Cardiac muscle cell (in vitro differentiated cells and primary cell): ENCODE data around the gene CBLC. TPM values are rescaled to one million over a fixed set of nuclear protein-coding genes. Genes with fewer than 3 reads are reported as not detected.
A peak's percentile ranks its signal among the peaks of the same experiment; 100 is the strongest.

Experiments
- DNase-seq, 2 donors: peaks; one replicate each; pipeline versions ENCODE4 v3.0.0 to v3.0.0-alpha.2; 2010 to 2017; ENCODE audit warnings: low read depth in 1 of 2, low spot score in 1 of 2
- H3K27ac ChIP-seq: fragments of 200-600 bp; sonication (generic); 2 replicates; pipeline ENCODE4 v1.5.1; 2016
- H3K27me3 ChIP-seq: fragments of 200-600 bp; sonication (generic); 2 replicates; pipeline ENCODE4 v1.6.0; 2016; ENCODE audit warnings: control low read depth
- H3K36me3 ChIP-seq: fragments of 200-600 bp; sonication (generic); 2 replicates; pipeline ENCODE4 v1.5.1; 2016; ENCODE audit warnings: control low read depth
- H3K4me1 ChIP-seq: fragments of 200-600 bp; sonication (generic); 2 replicates; pipeline ENCODE4 v1.8.1; 2017; ENCODE audit warnings: low read depth, mild to moderate bottlenecking, mixed run types
- H3K4me3 ChIP-seq: fragments of 200-600 bp; sonication (generic); 2 replicates; pipeline ENCODE4 v1.5.1; 2016; ENCODE audit warnings: mild to moderate bottlenecking
- H3K9me3 ChIP-seq: fragments of 200-600 bp; sonication (generic); 2 replicates; pipeline ENCODE4 v1.5.1; 2017; ENCODE audit warnings: low read depth, mild to moderate bottlenecking, control low read depth
- polyA plus RNA-seq: library from polyadenylated mRNA; unstranded; fragments of >200 nt; fragmentation: Nextera tagmentation; extraction: Ambion mirVana; gene quantifications from 2 replicates; pipeline ENCODE4 v1.2.1, GENCODE V29; 2016
- total RNA-seq: library from RNA; depleted of rRNA; stranded (reverse); fragments of >200 nt; gene quantifications from 2 replicates; pipeline ENCODE4 v1.2.3, GENCODE V29; 2016
- TF ChIP-seq, protein P1 (sequence below): IDR thresholded peaks from 2 replicates; pipeline ENCODE4 v1.5.1; 2012; ENCODE audit warnings: low read depth, mild to moderate bottlenecking, low read length

The CBLC gene
- total and polyA plus RNA-seq, 2 experiments from 2014 or later, result 0.11 TPM; not detected in 1

DNA sequence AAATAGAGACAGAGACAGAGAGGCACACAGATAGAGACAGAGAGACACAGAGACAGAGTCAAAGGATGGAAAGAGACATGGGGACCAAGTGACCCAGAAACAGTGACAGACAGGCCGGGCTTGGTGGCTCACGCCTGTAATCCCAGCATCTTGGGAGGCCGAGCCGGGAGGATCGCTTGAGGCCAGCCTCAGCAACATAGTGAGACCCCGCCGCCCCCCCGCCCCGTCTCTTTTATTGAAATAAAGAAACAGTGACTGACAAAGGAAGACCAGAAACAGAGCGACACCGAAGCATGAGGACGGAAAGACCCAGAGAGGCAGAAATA is 67.6 kb downstream of the CBLC start:
- TF ChIP-seq, protein P1, sequence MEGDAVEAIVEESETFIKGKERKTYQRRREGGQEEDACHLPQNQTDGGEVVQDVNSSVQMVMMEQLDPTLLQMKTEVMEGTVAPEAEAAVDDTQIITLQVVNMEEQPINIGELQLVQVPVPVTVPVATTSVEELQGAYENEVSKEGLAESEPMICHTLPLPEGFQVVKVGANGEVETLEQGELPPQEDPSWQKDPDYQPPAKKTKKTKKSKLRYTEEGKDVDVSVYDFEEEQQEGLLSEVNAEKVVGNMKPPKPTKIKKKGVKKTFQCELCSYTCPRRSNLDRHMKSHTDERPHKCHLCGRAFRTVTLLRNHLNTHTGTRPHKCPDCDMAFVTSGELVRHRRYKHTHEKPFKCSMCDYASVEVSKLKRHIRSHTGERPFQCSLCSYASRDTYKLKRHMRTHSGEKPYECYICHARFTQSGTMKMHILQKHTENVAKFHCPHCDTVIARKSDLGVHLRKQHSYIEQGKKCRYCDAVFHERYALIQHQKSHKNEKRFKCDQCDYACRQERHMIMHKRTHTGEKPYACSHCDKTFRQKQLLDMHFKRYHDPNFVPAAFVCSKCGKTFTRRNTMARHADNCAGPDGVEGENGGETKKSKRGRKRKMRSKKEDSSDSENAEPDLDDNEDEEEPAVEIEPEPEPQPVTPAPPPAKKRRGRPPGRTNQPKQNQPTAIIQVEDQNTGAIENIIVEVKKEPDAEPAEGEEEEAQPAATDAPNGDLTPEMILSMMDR, result no peak
- Histone ChIP-seq H3K27ac (peak overlapping the region; percentile 31), H3K4me3 (peak overlapping the region; percentile 29), H3K4me1 (peaks cover 17% of the 10 kb centered on the region), H3K9me3 (no peaks in the 10 kb centered on the region), H3K36me3 (no peaks in the 10 kb centered on the region), H3K27me3 (no peaks in the 10 kb centered on the region)
- DNase-seq, result no peak

DNA sequence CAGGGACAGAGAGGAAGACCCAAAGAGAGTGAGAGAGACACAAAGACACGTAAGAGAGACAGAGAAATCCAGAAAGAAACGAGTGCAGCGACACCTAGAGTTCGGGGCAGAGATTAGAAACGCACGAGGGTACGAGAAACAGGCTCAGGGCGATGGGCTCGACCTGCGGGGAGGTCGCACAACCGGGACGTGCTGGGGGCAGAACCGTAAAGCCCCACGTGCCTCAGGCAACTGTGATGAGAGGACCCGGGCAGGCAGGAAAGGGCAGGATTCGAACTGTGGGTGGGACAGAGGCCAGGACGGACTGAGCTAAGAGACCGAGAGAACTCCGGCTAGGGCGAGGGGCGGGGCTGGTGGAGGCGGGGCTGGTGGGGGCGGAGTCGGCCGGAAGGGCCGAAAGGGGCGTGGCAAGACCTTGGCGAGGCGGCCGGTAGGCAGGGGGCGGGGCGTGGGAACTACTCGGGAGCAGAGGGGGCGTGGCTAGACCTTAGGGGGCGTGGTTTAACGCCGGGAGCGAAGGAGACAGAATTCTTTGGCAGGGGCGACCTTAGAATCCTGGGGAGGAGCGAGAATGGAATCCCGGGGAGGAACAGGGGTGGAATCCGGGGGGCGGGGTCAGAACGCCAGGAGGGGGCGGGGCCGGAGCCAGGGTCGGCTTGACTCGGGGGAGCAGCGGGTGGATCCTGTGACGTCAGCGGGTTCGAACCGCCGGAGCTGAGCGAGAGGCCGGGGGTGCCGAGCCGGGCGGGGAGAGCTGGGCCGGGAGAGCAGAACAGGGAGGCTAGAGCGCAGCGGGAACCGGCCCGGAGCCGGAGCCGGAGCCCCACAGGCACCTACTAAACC is 68.1 kb downstream of the CBLC start, which contains the start of gene NECTIN2:
Gene NECTIN2 (plus strand): TSS at position 686 of the 843 bp plus-strand sequence. CDS start 229 bp downstream, outside the sequence.
- peak; percentile 99 to 100 for DNase-seq
- peaks cover 20% of the 10 kb centered on the region for H3K4me1 ChIP-seq
- peak within 1 kb of the TSS; percentile 99 for H3K27ac ChIP-seq
- H3K9me3 ChIP-seq, result no peaks in the 10 kb centered on the region
- TF ChIP-seq, protein P1, result peak; percentile 72
- H3K27me3 ChIP-seq, result no peaks in the 10 kb centered on the region
- H3K36me3 ChIP-seq, result no peaks in the 10 kb centered on the region
- H3K4me3 ChIP-seq, result peak within 1 kb of the TSS; percentile 78

DNA sequence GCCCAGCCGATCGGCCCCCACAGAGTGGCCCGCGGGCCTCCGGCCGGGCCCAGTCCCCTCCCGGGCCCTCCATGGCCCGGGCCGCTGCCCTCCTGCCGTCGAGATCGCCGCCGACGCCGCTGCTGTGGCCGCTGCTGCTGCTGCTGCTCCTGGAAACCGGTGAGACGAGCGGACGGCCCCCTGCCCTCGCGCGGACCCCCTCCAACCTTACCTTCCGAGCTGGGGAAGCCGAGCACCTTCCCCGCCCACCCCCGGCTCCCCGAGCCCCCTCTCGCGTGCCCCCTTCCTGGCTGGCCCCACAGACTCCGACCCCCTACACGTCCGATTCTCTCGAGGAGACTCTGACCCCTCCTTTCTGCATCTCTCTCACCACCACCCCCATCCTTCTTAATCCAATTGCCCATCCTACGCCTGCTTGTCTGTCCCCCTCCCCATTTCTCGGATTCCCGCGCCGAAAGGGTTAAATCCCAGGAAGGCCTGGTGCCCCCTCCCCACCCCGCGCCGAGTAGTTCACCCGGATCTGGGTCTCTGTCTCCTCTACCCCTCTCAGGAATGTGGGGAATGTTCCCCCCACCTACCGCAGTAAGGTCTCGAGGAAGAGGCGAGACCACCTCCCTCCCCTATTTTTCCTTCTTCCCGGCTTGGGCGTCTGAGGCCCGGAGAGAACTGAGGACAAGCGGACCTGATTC is 68.9 kb downstream of the CBLC start:
- Histone ChIP-seq H3K4me3 (peak overlapping the region; percentile 78), H3K4me1 (peaks cover 20% of the 10 kb centered on the region), H3K36me3 (no peaks in the 10 kb centered on the region), H3K9me3 (no peaks in the 10 kb centered on the region), H3K27ac (peak overlapping the region; percentile 99), H3K27me3 (no peaks in the 10 kb centered on the region)
- peak; percentile 47 to 76 for DNase-seq
- TF ChIP-seq, protein P1, result no peak

DNA sequence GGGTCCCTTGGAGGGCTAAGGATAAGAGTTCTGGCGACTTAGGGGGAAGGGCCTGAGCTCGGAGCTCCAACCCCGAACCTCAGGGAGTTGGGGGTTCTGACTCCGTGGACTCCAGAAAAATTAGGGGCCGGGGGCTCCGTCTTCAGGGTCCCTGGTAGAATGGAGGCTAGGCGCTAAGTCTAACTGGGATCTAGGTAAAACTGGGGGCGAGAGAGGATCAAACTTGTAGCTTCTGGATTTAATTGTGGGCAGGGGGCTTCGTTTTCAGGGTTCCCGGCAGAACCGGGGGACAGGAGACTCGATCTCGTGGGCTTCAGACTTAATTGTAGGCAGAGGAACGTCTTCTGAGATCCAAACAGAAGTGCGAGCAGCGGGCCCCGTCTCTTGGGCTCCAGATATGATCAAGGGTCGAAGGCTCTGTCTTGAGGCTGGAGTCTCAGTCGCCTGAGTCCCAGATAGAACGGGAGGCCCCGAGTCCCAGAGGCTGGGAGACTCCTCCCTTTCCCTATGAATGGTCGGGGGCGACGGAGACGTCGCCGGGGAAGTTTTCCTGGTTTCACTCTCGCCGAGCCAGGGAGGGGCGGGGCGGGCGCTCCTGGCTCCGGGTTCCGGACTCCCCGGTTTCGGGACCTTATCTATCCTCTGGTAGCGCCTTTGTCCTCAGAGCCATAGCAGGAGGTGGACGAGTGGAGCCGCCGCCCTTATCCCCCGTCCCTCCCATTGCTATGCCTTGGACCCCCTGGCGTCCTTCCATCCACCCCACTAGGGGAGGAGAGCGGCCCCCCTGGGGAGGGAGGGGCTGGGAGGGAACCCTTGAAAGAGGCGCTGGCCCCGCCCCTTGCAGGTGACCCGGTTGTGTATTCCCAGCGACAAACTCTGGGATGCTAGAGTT is 69.7 kb downstream of the CBLC start:
- DNase-seq, result peak; percentile 71 to 83
- TF ChIP-seq, protein P1, result no peak
- Histone ChIP-seq H3K4me3 (peak overlapping the region; percentile 78), H3K36me3 (no peaks in the 10 kb centered on the region), H3K4me1 (peaks cover 20% of the 10 kb centered on the region), H3K9me3 (no peaks in the 10 kb centered on the region), H3K27me3 (no peaks in the 10 kb centered on the region), H3K27ac (peak overlapping the region; percentile 99)
